Activated naive CD4-positive, alpha-beta T cell treated with anti-CD3 and anti-CD28 coated beads, Interleukin-2, amount 50 U/mL, for 72 hours (primary cell): Measurements from ENCODE around the gene ANGPTL8. TPM values are rescaled to one million over a fixed set of nuclear protein-coding genes. Genes with fewer than 3 reads are reported as not detected.

Experiments
- ATAC-seq, 2 donors: fragments of 150-1000 bp; cut with Tn5 transposase; 2 replicates each; pipeline ENCODE4 v1.10.0; 2021; ENCODE audit warnings: mild to moderate bottlenecking in 2 of 2, moderate library complexity in 2 of 2
- DNase-seq, 2 donors: peaks; one replicate each; pipeline ENCODE4 v3.0.0; 2021 to 2022; ENCODE audit warnings: low spot score in 2 of 2
- H3K27ac Mint-ChIP-seq, 2 donors: one replicate each; pipeline ENCODE4 v1.8.0; 2022; ENCODE audit warnings: mild to moderate bottlenecking in 2 of 2, mixed read lengths in 2 of 2
- H3K36me3 Mint-ChIP-seq, 2 donors: one replicate each; pipeline ENCODE4 v1.8.0; 2022; ENCODE audit warnings: mixed read lengths in 2 of 2
- H3K9me3 Mint-ChIP-seq, 2 donors: one replicate each; pipeline ENCODE4 v1.8.0; 2022; ENCODE audit warnings: mixed read lengths in 2 of 2
- total RNA-seq, 2 donors: library from RNA; stranded (reverse); gene quantifications; one replicate each; pipeline ENCODE4 v1.2.3, GENCODE V29; 2022

Gene ANGPTL8
- total RNA-seq, 2 donors from 2014 or later, result not detected

GRCh38 chr19:11264452-11265176 lies 25.2 kb downstream of the ANGPTL8 start:
- Mint-ChIP-seq H3K36me3 (no peaks in the 10 kb centered on the region), H3K27ac (no peak overlapping the region), H3K9me3 (no peaks in the 10 kb centered on the region)
- ATAC-seq, result no peak
- no peak for DNase-seq

- DNase-seq (no peak), ATAC-seq (no peak)
- Mint-ChIP-seq H3K36me3 (no peaks in the 10 kb centered on the region), H3K27ac (no peak overlapping the region), H3K9me3 (no peaks in the 10 kb centered on the region)
These were observed 25.9 kb downstream of the ANGPTL8 start for GRCh38 chr19:11265177-11265784.

GRCh38 chr19:11265785-11266236 lies 26.4 kb downstream of the ANGPTL8 start:
- ATAC-seq, result no peak

GRCh38 chr19:11267316-11268085 lies 28.1 kb downstream of the ANGPTL8 start:
- Mint-ChIP-seq H3K36me3 (no peaks in the 10 kb centered on the region), H3K27ac (no peak overlapping the region), H3K9me3 (no peaks in the 10 kb centered on the region)
- ATAC-seq (no peak), DNase-seq (no peak)

More at GRCh38 chr19:11265785-11266236, 26.4 kb downstream of the ANGPTL8 start:
- Mint-ChIP-seq H3K36me3 (no peaks in the 10 kb centered on the region), H3K9me3 (no peaks in the 10 kb centered on the region), H3K27ac (no peak overlapping the region)
- no peak for DNase-seq

GRCh38 chr19:11268783-11269267 lies 29.4 kb downstream of the ANGPTL8 start:
- H3K9me3 Mint-ChIP-seq, result no peaks in the 10 kb centered on the region
- H3K36me3 Mint-ChIP-seq, result no peaks in the 10 kb centered on the region
- no peak for ATAC-seq

GRCh38 chr19:11269408-11269807 lies 30.0 kb downstream of the ANGPTL8 start:
- Mint-ChIP-seq H3K36me3 (no peaks in the 10 kb centered on the region), H3K27ac (no peak overlapping the region), H3K9me3 (no peaks in the 10 kb centered on the region)
- no peak for ATAC-seq
- DNase-seq, result no peak

More at GRCh38 chr19:11268783-11269267, 29.4 kb downstream of the ANGPTL8 start:
- no peak for DNase-seq
- no peak overlapping the region for H3K27ac Mint-ChIP-seq

- Mint-ChIP-seq H3K36me3 (peaks cover 4 to 7% of the 10 kb centered on the region in 2 donors), H3K27ac (no peak overlapping the region), H3K9me3 (no peaks in the 10 kb centered on the region)
- no peak for DNase-seq
- no peak for ATAC-seq
These were observed 33.9 kb downstream of the ANGPTL8 start for GRCh38 chr19:11273296-11273695.

- ATAC-seq, result no peak
- no peaks in the 10 kb centered on the region for H3K9me3 Mint-ChIP-seq
These were observed 34.6 kb downstream of the ANGPTL8 start for GRCh38 chr19:11273989-11274388.

GRCh38 chr19:11274533-11275086 lies 35.2 kb downstream of the ANGPTL8 start:
- DNase-seq, result no peak
- no peak overlapping the region for H3K27ac Mint-ChIP-seq
- H3K9me3 Mint-ChIP-seq, result no peaks in the 10 kb centered on the region
- ATAC-seq, result no peak
- H3K36me3 Mint-ChIP-seq, result peaks cover 5 to 7% of the 10 kb centered on the region in 2 donors

More at GRCh38 chr19:11273989-11274388, 34.6 kb downstream of the ANGPTL8 start:
- peaks cover 5 to 7% of the 10 kb centered on the region in 2 donors for H3K36me3 Mint-ChIP-seq
- H3K27ac Mint-ChIP-seq, result no peak overlapping the region
- DNase-seq, result no peak

GRCh38 chr19:11278670-11279069 lies 39.3 kb downstream of the ANGPTL8 start:
- Mint-ChIP-seq H3K27ac (no peak overlapping the region), H3K9me3 (no peaks in the 10 kb centered on the region), H3K36me3 (peaks cover 5 to 7% of the 10 kb centered on the region in 2 donors)
- DNase-seq (no peak), ATAC-seq (no peak)

GRCh38 chr19:11279505-11280236 lies 40.3 kb downstream of the ANGPTL8 start:
- Mint-ChIP-seq H3K27ac (no peak overlapping the region), H3K36me3 (peaks cover 5 to 7% of the 10 kb centered on the region in 2 donors), H3K9me3 (no peaks in the 10 kb centered on the region)
- peak; percentile 85 to 92 for ATAC-seq
- DNase-seq, result peak in 1 of 2 donors; percentile 68

- Mint-ChIP-seq H3K27ac (no peak overlapping the region), H3K9me3 (no peaks in the 10 kb centered on the region), H3K36me3 (peaks cover 5 to 7% of the 10 kb centered on the region in 2 donors)
- DNase-seq (no peak), ATAC-seq (no peak)
These were observed 42.1 kb downstream of the ANGPTL8 start for GRCh38 chr19:11281356-11282049.

- Mint-ChIP-seq H3K27ac (no peak overlapping the region), H3K36me3 (no peaks in the 10 kb centered on the region), H3K9me3 (no peaks in the 10 kb centered on the region)
- ATAC-seq (no peak), DNase-seq (no peak)
These were observed 45.1 kb downstream of the ANGPTL8 start for GRCh38 chr19:11284515-11284914.

GRCh38 chr19:11286312-11286974 lies 47.0 kb downstream of the ANGPTL8 start:
- no peak for DNase-seq
- Mint-ChIP-seq H3K9me3 (no peaks in the 10 kb centered on the region), H3K36me3 (no peaks in the 10 kb centered on the region), H3K27ac (no peak overlapping the region)
- no peak for ATAC-seq

- Mint-ChIP-seq H3K36me3 (no peaks in the 10 kb centered on the region), H3K9me3 (no peaks in the 10 kb centered on the region), H3K27ac (no peak overlapping the region)
- DNase-seq, result no peak
- ATAC-seq, result no peak
These were observed 48.9 kb downstream of the ANGPTL8 start for GRCh38 chr19:11288349-11288748.
